Measurements from ENCODE around the gene VPS13D.

- no peak for TF ChIP-seq POLR2A (IDR thresholded peaks at IDR 0.05)
- TF ChIP-seq CTCF (IDR thresholded peaks at IDR 0.05 in 8 of 11, conservative IDR thresholded peaks at IDR 0.05 in 3 of 11): no peak
These were observed 19.4 kb downstream of the VPS13D start for GRCh38 chr1:12249181-12249580.
